Kidney (tissue), 14 donors: ENCODE measurements around the gene POU3F1. TPM values are rescaled to one million over a fixed set of nuclear protein-coding genes. Genes with fewer than 3 reads are reported as not detected.

ENCODE experiments used
- DNase-seq, 5 donors: peaks; one replicate each; pipeline ENCODE4 v3.0.0-alpha.2; 2013 to 2020
- FAIRE-seq: peaks from 2 replicates; lab custom pipeline; 2012; peaks lifted over from hg19 to GRCh38; lab: Jason Lieb, UNC
- H3K27ac ChIP-seq, 2 donors: one replicate each; pipeline ENCODE4 v1.7.0; 2013; ENCODE audit warnings: low read depth in 2 of 2, low read length in 2 of 2, inconsistent platforms in 1 of 2
- H3K27me3 ChIP-seq: one replicate; pipeline ENCODE4 v1.7.1; 2013; ENCODE audit warnings: low read length, inconsistent platforms; ENCODE audit not compliant: control insufficient read depth, insufficient read depth
- H3K36me3 ChIP-seq, 3 donors: one replicate each; pipeline versions ENCODE4 v1.7.0 to v1.7.1; 2013; ENCODE audit warnings: low read length in 3 of 3, control low read depth in 1 of 3, inconsistent platforms in 1 of 3; ENCODE audit not compliant: insufficient read depth in 3 of 3, control insufficient read depth in 2 of 3
- H3K4me1 ChIP-seq, 3 donors: one replicate each; pipeline versions ENCODE4 v1.7.0 to v1.7.1; 2013; ENCODE audit warnings: low read length in 3 of 3, inconsistent platforms in 1 of 3, low read depth in 1 of 3; ENCODE audit not compliant: control insufficient read depth in 2 of 3, insufficient read depth in 2 of 3
- H3K4me3 ChIP-seq, 3 donors: one replicate each; pipeline versions ENCODE4 v1.7.0 to v1.8.1; 2013; ENCODE audit warnings: low read length in 3 of 3, control low read depth in 1 of 3, inconsistent platforms in 1 of 3
- H3K9ac ChIP-seq, 3 donors: one replicate each; pipeline versions ENCODE4 v1.7.0 to v1.7.1; 2013; ENCODE audit warnings: low read length in 3 of 3, control low read depth in 1 of 3, inconsistent platforms in 1 of 3
- H3K9me3 ChIP-seq, 3 donors: one replicate each; pipeline versions ENCODE4 v1.7.0 to v1.7.1; 2013; ENCODE audit warnings: low read length in 3 of 3, control low read depth in 1 of 3, inconsistent platforms in 1 of 3; ENCODE audit not compliant: control insufficient read depth in 2 of 3, insufficient read depth in 1 of 3
- CTCF ChIP-seq: IDR thresholded peaks from 3 replicates; pipeline ENCODE4 v1.5.1; 2012; ENCODE audit warnings: mild to moderate bottlenecking, moderate library complexity, borderline replicate concordance; ENCODE audit not compliant: insufficient read depth; ENCODE audit errors: extremely low read depth
- intact Hi-C: fragments of 100-400 bp; cut with DNase I; formaldehyde crosslinking; loops from one replicate; pipeline ENCODE4 v1.11.1; 2022
- microRNA-seq: library from miRNA; unstranded; fragments of <30 nt; microRNA quantifications from one replicate; pipeline ENCODE4 v1.2.0, GENCODE V29; 2020
- polyA plus RNA-seq: library from polyadenylated mRNA; stranded (reverse); fragments of 350-450 nt; fragmentation: Illumina TruSeq; extraction: RNeasy Lipid Tissue Mini Kit (QIAGEN cat#74804); gene quantifications from one replicate; pipeline ENCODE4 v1.2.3, GENCODE V29; 2014; ENCODE audit warnings: low read depth, low replicate concordance; ENCODE audit not compliant: insufficient read depth
- total RNA-seq: library from RNA; stranded (reverse); fragmentation: NEBNext Ultra II Directional; extraction: Animal tissue kit (Norgen Biotek cat#: 25700); gene quantifications from one replicate; pipeline ENCODE4 v1.2.1, GENCODE V29; 2021
- donor health status: control.
- donor health status: control.
- donor health status: control.
- donor health status: control.
- donor health status: control.
- donor health status: DM: yes; HTN: yes; CAD: no.
- donor health status: Normal renal cell carcinoma (clear cell type).

The POU3F1 gene
- total and polyA plus RNA-seq, 2 donors from 2014 or later, result not detected

- Histone ChIP-seq H3K36me3 (peaks cover 0 to 3% (median 3%) of the 10 kb centered on the region in 3 donors), H3K27me3 (no peaks in the 10 kb centered on the region), H3K4me3 (peak overlapping the region; percentile 11 to 62 (median 48)), H3K9ac (peak overlapping the region; percentile 15 to 43 (median 40)), H3K27ac (peak overlapping the region; percentile 33 to 63), H3K9me3 (no peaks in the 10 kb centered on the region), H3K4me1 (peaks cover 3 to 30% (median 13%) of the 10 kb centered on the region in 3 donors)
- FAIRE-seq, result no peak
- DNase-seq, result peak; percentile 75 to 95 (median 84)
- no peak for TF ChIP-seq CTCF
- intact Hi-C loops, result no loop called here
These were observed 50.7 kb downstream of the POU3F1 start for GRCh38 chr1:37995751-37996345.

- intact Hi-C loops, result no loop called here
- peak overlapping the region in 1 of 2 donors; percentile 32 for H3K27ac ChIP-seq
- H3K4me3 ChIP-seq, result peak overlapping the region in 2 of 3 donors; percentile 48 to 62
- H3K9me3 ChIP-seq, result no peaks in the 10 kb centered on the region
- TF ChIP-seq CTCF, result no peak
- FAIRE-seq (no peak), DNase-seq (no peak)
- H3K4me1 ChIP-seq, result peaks cover 3 to 24% (median 11%) of the 10 kb centered on the region in 3 donors
- peak overlapping the region in 2 of 3 donors; percentile 15 to 46 for H3K9ac ChIP-seq
- H3K36me3 ChIP-seq, result peaks cover 0 to 3% (median 3%) of the 10 kb centered on the region in 3 donors
- H3K27me3 ChIP-seq, result no peaks in the 10 kb centered on the region
These were observed 51.6 kb downstream of the POU3F1 start for GRCh38 chr1:37994886-37995566.

Small RNA genes within 50 kb of the gene (microRNA-seq; reads per million reads assigned to microRNA genes)
- gene MIR3659, result not detected

Other genes with a start within 250 kb of the POU3F1 start
- gene C1orf122, start 239.0 kb downstream of the POU3F1 start, total RNA-seq, result 37.2 TPM
- gene C1orf122, start 239.0 kb downstream of the POU3F1 start, polyA plus RNA-seq, result 147 TPM
- gene YRDC, start 238.6 kb downstream of the POU3F1 start, total RNA-seq, result 9.0 TPM
- gene YRDC, start 238.6 kb downstream of the POU3F1 start, polyA plus RNA-seq, result 11.0 TPM
- gene MTF1, start 187.2 kb downstream of the POU3F1 start, total RNA-seq, result 26.7 TPM
- 2.2 TPM for gene MTF1, start 187.2 kb downstream of the POU3F1 start, polyA plus RNA-seq
- gene INPP5B, start 99.7 kb downstream of the POU3F1 start, total RNA-seq, result 32.9 TPM
- gene INPP5B, start 99.7 kb downstream of the POU3F1 start, polyA plus RNA-seq, result 8.4 TPM
- 50.7 TPM for gene SF3A3, start 56.8 kb downstream of the POU3F1 start, total RNA-seq
- gene SF3A3, start 56.8 kb downstream of the POU3F1 start, polyA plus RNA-seq, result 28.7 TPM
- gene FHL3, start 41.3 kb downstream of the POU3F1 start, total RNA-seq, result 19.6 TPM
- gene FHL3, start 41.3 kb downstream of the POU3F1 start, polyA plus RNA-seq, result 8.2 TPM
- 26.2 TPM for gene UTP11, start 34.1 kb downstream of the POU3F1 start, total RNA-seq
- 24.2 TPM for gene UTP11, start 34.1 kb downstream of the POU3F1 start, polyA plus RNA-seq